HepG2 (cell line): Measurements from ENCODE around the gene CA9.

Source experiments
- KLF16 ChIP-seq, 2 experiments: sonication (generic) in 1 of 2; formaldehyde crosslinking in 1 of 2; IDR thresholded peaks; 2 replicates each; pipeline versions ENCODE4 v1.6.1 to v1.8.0; 2016 to 2023; ENCODE audit warnings: missing genetic modification reagents in 2 of 2, missing compliant biosample characterization in 1 of 2
- POLR2A ChIP-seq, 2 experiments: IDR thresholded peaks; 2 replicates each; pipeline ENCODE4 v1.6.1; 2011; ENCODE audit warnings: low read depth in 2 of 2, low read length in 2 of 2, mild to moderate bottlenecking in 1 of 2, moderate library complexity in 1 of 2; ENCODE audit not compliant: insufficient read depth in 1 of 2

DNA sequence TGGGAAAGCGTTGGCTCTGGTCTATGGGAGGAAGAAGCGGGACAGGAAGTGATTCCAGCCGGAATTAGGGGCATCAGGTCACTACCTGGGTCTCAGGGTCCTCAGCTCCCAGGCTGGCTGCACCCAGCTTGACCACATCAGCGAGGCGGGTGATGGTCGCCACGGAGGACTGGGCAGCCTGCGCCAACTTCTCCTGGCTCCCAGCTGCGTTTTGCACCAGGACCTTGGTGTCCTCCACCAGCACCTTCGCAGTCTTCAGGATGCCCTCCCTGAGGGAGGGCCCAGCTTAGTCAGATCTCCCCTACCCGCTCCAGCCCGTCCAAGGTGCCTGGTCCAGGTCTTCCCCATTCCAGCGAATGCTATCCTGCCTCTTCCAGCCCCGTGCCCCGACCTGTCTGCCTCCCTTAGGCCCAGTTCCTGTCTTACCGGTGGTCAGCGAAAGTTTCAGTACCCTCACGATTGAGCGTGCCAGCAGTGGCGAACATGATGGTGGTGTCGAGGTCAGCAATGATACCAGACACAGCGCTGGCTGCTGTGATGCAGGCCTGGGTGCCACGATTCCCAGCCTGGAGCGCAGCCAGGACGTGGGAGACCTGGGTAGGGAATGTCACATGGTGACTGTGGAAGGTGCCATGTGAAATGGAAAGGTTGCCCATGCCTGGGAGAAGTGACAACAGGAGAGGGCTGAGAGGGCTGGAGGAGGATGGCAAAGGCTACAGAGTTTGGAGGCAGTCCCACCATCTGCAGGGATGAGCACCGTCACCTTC, 30.4 kb downstream of the CA9 start:
- no peak for TF ChIP-seq POLR2A (IDR thresholded peaks at IDR 0.05; ENCODE audit: insufficient read depth in 1 of 2, low read depth in 2 of 2, low read length in 2 of 2)
- TF ChIP-seq KLF16 (CRISPR knock-in tag; IDR thresholded peaks at IDR 0.05) = no peak
